HepG2 (cell line): ENCODE results near the gene RAC3. TPM values are rescaled to one million over a fixed set of nuclear protein-coding genes. Genes with fewer than 3 reads are reported as not detected.
A peak's percentile ranks its signal among the peaks of the same experiment; 100 is the strongest.

Experiments used
- ARNTL ChIP-seq: sonication (generic); formaldehyde crosslinking; IDR thresholded peaks from 2 replicates; pipeline ENCODE4 v1.4.0; 2020; ENCODE audit warnings: mild to moderate bottlenecking, missing genetic modification reagents
- JARID2 ChIP-seq: sonication (generic); formaldehyde crosslinking; IDR thresholded peaks from 2 replicates; pipeline ENCODE4 v1.8.1; 2023; ENCODE audit warnings: missing genetic modification reagents, inconsistent platforms; ENCODE audit not compliant: insufficient replicate concordance
- MXI1 ChIP-seq: IDR thresholded peaks from 3 replicates; pipeline ENCODE4 v1.6.1; 2012; ENCODE audit warnings: low read depth, low read length, inconsistent platforms, borderline replicate concordance
- NFE2L2 ChIP-seq: fragments of 150-350 bp; IDR thresholded peaks from 2 replicates; pipeline ENCODE4 v1.6.1; 2014; ENCODE audit warnings: low read length
- PCBP1 ChIP-seq: fragments of 200-400 bp; formaldehyde crosslinking; IDR thresholded peaks from 2 replicates; pipeline ENCODE4 v1.6.1; 2017; ENCODE audit warnings: mild to moderate bottlenecking, low read depth, low read length, borderline replicate concordance
- POLR2AphosphoS5 ChIP-seq: IDR thresholded peaks from 2 replicates; pipeline ENCODE4 v1.6.1; 2012; ENCODE audit warnings: low read depth, low read length
- PRDM15 ChIP-seq: sonication (generic); formaldehyde crosslinking; IDR thresholded peaks from 2 replicates; pipeline ENCODE4 v1.4.0; 2020; ENCODE audit warnings: missing genetic modification reagents
- ZBTB2 ChIP-seq: sonication (generic); formaldehyde crosslinking; IDR thresholded peaks from 2 replicates; pipeline ENCODE4 v1.8.0; 2022; ENCODE audit warnings: low read depth, missing genetic modification reagents
- ZFYVE20 ChIP-seq: sonication (generic); formaldehyde crosslinking; IDR thresholded peaks from 2 replicates; pipeline ENCODE4 v1.8.0; 2023; ENCODE audit warnings: low read depth, mild to moderate bottlenecking, moderate library complexity, missing genetic modification reagents, borderline replicate concordance
- ZMYM2 ChIP-seq: sonication (generic); formaldehyde crosslinking; IDR thresholded peaks from 2 replicates; pipeline ENCODE4 v1.8.0; 2022; ENCODE audit warnings: mild to moderate bottlenecking, missing genetic modification reagents
- ZNF558 ChIP-seq: sonication (generic); formaldehyde crosslinking; IDR thresholded peaks from 2 replicates; pipeline ENCODE4 v1.9.0; 2022; ENCODE audit warnings: mild to moderate bottlenecking, missing genetic modification reagents, borderline replicate concordance
- ZNF670 ChIP-seq: sonication (generic); formaldehyde crosslinking; IDR thresholded peaks from 2 replicates; pipeline ENCODE4 v1.8.0; 2022; ENCODE audit warnings: mild to moderate bottlenecking, missing genetic modification reagents, borderline replicate concordance
- ZSCAN21 ChIP-seq: sonication (generic); formaldehyde crosslinking; IDR thresholded peaks from 2 replicates; pipeline ENCODE4 v1.8.0; 2022; ENCODE audit warnings: mild to moderate bottlenecking, missing genetic modification reagents, moderate library complexity, borderline replicate concordance
- polyA plus RNA-seq, 8 experiments: library from polyadenylated mRNA; depleted of rRNA in 3 of 8; stranded (reverse) in 7 of 8; unstranded in 1 of 8; fragments of >200 nt; fragmentation: Illumina TruSeq in 4 of 8; extraction: Trizol in 4 of 8; gene quantifications; 2 replicates each; pipeline versions ENCODE4 v1.2.1 to v1.2.3, GENCODE V29; 2011 to 2016; ENCODE audit warnings: low read depth in 4 of 8, missing spikeins in 1 of 8, mixed read lengths in 1 of 8; ENCODE audit not compliant: insufficient read depth in 1 of 8
- total RNA-seq, 5 experiments: library from RNA; depleted of rRNA; stranded (reverse); fragments of >200 nt; fragmentation: Illumina TruSeq; extraction: Trizol; gene quantifications; 2 replicates each; pipeline ENCODE4 v1.2.3, GENCODE V29; 2016; ENCODE audit warnings: low read depth in 1 of 5
- TF ChIP-seq, protein P1 (sequence below): IDR thresholded peaks from 2 replicates; pipeline ENCODE4 v1.6.1; 2016; ENCODE audit warnings: low read depth, borderline replicate concordance
- TF ChIP-seq, protein P2 (sequence below): sonication (generic); formaldehyde crosslinking; IDR thresholded peaks from 2 replicates; pipeline ENCODE4 v1.4.0; 2020; ENCODE audit warnings: missing genetic modification reagents, low read depth, mild to moderate bottlenecking, borderline replicate concordance
- TF ChIP-seq, protein P3 (sequence below): sonication (generic); formaldehyde crosslinking; IDR thresholded peaks from 2 replicates; pipeline ENCODE4 v1.4.0; 2020; ENCODE audit warnings: low read depth, mild to moderate bottlenecking, missing genetic modification reagents

RAC3 gene
- total and polyA plus RNA-seq, 2 of the 13 experiments (the other 11 are each of a cell fraction or from before 2014, with no cell fraction given) = 10.5 to 21.3 TPM

GRCh38 chr17:82065638-82066303 lies 34.3 kb downstream of the RAC3 start, which contains the start of gene DUS1L (continued):
- TF ChIP-seq PRDM15 (no peak), NFE2L2 (no peak), ZBTB2 (CRISPR knock-in tag) (peak; percentile 98), ZMYM2 (CRISPR knock-in tag) (no peak), ZFYVE20 (CRISPR knock-in tag) (peak; percentile 93; the same call in 1 of the 2 replicates), ZSCAN21 (CRISPR knock-in tag) (peak; percentile 88; the same call in 1 of the 2 replicates), POLR2AphosphoS5 (no peak), PCBP1 (peak; percentile 83; the same call in 1 of the 2 replicates), MXI1 (peak; percentile 89; the same call in 2 of the 3 replicates), JARID2 (CRISPR knock-in tag) (peak; percentile 61), ZNF558 (CRISPR knock-in tag) (no peak; the same call in 1 of the 2 replicates), ZNF670 (CRISPR knock-in tag) (peak; percentile 61), ARNTL (CRISPR knock-in tag) (peak; percentile 61; the same call in 1 of the 2 replicates)
- TF ChIP-seq, protein P1, sequence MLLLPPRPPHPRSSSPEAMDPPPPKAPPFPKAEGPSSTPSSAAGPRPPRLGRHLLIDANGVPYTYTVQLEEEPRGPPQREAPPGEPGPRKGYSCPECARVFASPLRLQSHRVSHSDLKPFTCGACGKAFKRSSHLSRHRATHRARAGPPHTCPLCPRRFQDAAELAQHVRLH (CRISPR knock-in tag) = peak; percentile 81; the same call in 1 of the 2 replicates
- TF ChIP-seq, protein P2, sequence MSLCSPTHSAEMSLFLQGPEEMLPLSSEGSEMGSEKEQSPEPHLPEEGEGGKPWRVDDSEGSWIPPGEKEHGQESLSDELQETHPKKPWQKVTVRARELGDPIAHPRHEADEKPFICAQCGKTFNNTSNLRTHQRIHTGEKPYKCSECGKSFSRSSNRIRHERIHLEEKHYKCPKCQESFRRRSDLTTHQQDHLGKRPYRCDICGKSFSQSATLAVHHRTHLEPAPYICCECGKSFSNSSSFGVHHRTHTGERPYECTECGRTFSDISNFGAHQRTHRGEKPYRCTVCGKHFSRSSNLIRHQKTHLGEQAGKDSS (CRISPR knock-in tag) = peak; percentile 98; the same call in 1 of the 2 replicates
- TF ChIP-seq, protein P3, sequence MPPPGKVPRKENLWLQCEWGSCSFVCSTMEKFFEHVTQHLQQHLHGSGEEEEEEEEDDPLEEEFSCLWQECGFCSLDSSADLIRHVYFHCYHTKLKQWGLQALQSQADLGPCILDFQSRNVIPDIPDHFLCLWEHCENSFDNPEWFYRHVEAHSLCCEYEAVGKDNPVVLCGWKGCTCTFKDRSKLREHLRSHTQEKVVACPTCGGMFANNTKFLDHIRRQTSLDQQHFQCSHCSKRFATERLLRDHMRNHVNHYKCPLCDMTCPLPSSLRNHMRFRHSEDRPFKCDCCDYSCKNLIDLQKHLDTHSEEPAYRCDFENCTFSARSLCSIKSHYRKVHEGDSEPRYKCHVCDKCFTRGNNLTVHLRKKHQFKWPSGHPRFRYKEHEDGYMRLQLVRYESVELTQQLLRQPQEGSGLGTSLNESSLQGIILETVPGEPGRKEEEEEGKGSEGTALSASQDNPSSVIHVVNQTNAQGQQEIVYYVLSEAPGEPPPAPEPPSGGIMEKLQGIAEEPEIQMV (CRISPR knock-in tag) = peak; percentile 68; the same call in 1 of the 2 replicates
